Progenitor cell of endocrine pancreas (in vitro differentiated cells): ENCODE results near the gene GDPGP1. TPM values are rescaled to one million over a fixed set of nuclear protein-coding genes. Genes with fewer than 3 reads are reported as not detected.

Experiments used
- DNase-seq: peaks from one replicate; pipeline ENCODE4 v3.0.0; 2021; ENCODE audit warnings: low spot score; ENCODE audit not compliant: unreplicated experiment
- H3K27ac Mint-ChIP-seq: 2 replicates; pipeline ENCODE4 v1.8.0; 2021; ENCODE audit warnings: mild to moderate bottlenecking, moderate library complexity, mixed read lengths
- H3K27me3 Mint-ChIP-seq: 2 replicates; pipeline ENCODE4 v1.8.0; 2021; ENCODE audit warnings: mixed read lengths
- H3K36me3 Mint-ChIP-seq: 2 replicates; pipeline ENCODE4 v1.8.0; 2022; ENCODE audit warnings: mixed read lengths; ENCODE audit not compliant: insufficient read depth
- H3K4me1 Mint-ChIP-seq: 2 replicates; pipeline ENCODE4 v1.8.0; 2021; ENCODE audit warnings: low read depth, mixed read lengths
- H3K4me3 Mint-ChIP-seq: 2 replicates; pipeline ENCODE4 v1.8.0; 2021; ENCODE audit warnings: low read depth, mild to moderate bottlenecking, moderate library complexity, mixed read lengths
- H3K9me3 Mint-ChIP-seq: 2 replicates; pipeline ENCODE4 v1.8.0; 2021; ENCODE audit warnings: low read depth, mixed read lengths
- CTCF ChIP-seq: fragments of 200-600 bp; sonication (generic); IDR thresholded peaks from one replicate; pipeline ENCODE4 v1.5.0; 2021; ENCODE audit warnings: antibody characterized with exemption, mild to moderate bottlenecking; ENCODE audit not compliant: unreplicated experiment
- total RNA-seq: library from RNA; stranded (reverse); gene quantifications from 2 replicates; pipeline ENCODE4 v1.2.1, GENCODE V29; 2021

The GDPGP1 gene
- total RNA-seq, 1 donor from 2014 or later, result 7.8 TPM

GRCh38 chr15:90203473-90203872, 30.5 kb upstream of the GDPGP1 start:
- Mint-ChIP-seq H3K4me1 (peaks cover 10% of the 10 kb centered on the region), H3K9me3 (no peaks in the 10 kb centered on the region), H3K27ac (peak overlapping the region; percentile 52), H3K27me3 (no peaks in the 10 kb centered on the region), H3K4me3 (no peak overlapping the region), H3K36me3 (no peaks in the 10 kb centered on the region)
- DNase-seq, result no peak
- TF ChIP-seq CTCF, result no peak

- peaks cover 15% of the 10 kb centered on the region for H3K4me1 Mint-ChIP-seq
Measured at GRCh38 chr15:90203922-90204321, 30.1 kb upstream of the GDPGP1 start.

GRCh38 chr15:90205050-90205848, 28.8 kb upstream of the GDPGP1 start:
- Mint-ChIP-seq H3K4me3 (no peak overlapping the region), H3K9me3 (no peaks in the 10 kb centered on the region), H3K4me1 (peaks cover 15% of the 10 kb centered on the region), H3K27me3 (no peaks in the 10 kb centered on the region), H3K36me3 (no peaks in the 10 kb centered on the region), H3K27ac (no peak overlapping the region)
- TF ChIP-seq CTCF, result no peak
- no peak for DNase-seq

More at GRCh38 chr15:90203922-90204321, 30.1 kb upstream of the GDPGP1 start:
- TF ChIP-seq CTCF, result no peak
- no peak overlapping the region for H3K27ac Mint-ChIP-seq
- DNase-seq, result no peak
- no peaks in the 10 kb centered on the region for H3K27me3 Mint-ChIP-seq
- H3K36me3 Mint-ChIP-seq, result no peaks in the 10 kb centered on the region
- peak overlapping the region; percentile 14 for H3K4me3 Mint-ChIP-seq
- no peaks in the 10 kb centered on the region for H3K9me3 Mint-ChIP-seq

GRCh38 chr15:90205886-90206285, 28.1 kb upstream of the GDPGP1 start:
- Mint-ChIP-seq H3K4me1 (peaks cover 14% of the 10 kb centered on the region), H3K27me3 (no peaks in the 10 kb centered on the region), H3K4me3 (no peak overlapping the region), H3K9me3 (no peaks in the 10 kb centered on the region), H3K36me3 (no peaks in the 10 kb centered on the region), H3K27ac (no peak overlapping the region)
- TF ChIP-seq CTCF, result no peak
- DNase-seq, result no peak

GRCh38 chr15:90207252-90207651, 26.8 kb upstream of the GDPGP1 start:
- no peak overlapping the region for H3K27ac Mint-ChIP-seq
- DNase-seq, result no peak
- H3K27me3 Mint-ChIP-seq, result no peaks in the 10 kb centered on the region
- H3K36me3 Mint-ChIP-seq, result no peaks in the 10 kb centered on the region
- H3K4me3 Mint-ChIP-seq, result no peak overlapping the region
- peaks cover 13% of the 10 kb centered on the region for H3K4me1 Mint-ChIP-seq
- TF ChIP-seq CTCF, result no peak
- H3K9me3 Mint-ChIP-seq, result no peaks in the 10 kb centered on the region
